HepG2 (cell line): ENCODE data around the gene CDH22. TPM values are rescaled to one million over a fixed set of nuclear protein-coding genes. Genes with fewer than 3 reads are reported as not detected.

Source experiments
- ATAC-seq: fragments of 200-7000 bp; cut with Tn5 transposase; 3 replicates; pipeline ENCODE4 v1.9.1; 2020; ENCODE audit warnings: mild to moderate bottlenecking, moderate library complexity
- BruUV-seq: library from RNA; stranded (reverse); fragments of 400-500 nt; replicated peaks from 2 replicates; lab custom pipeline; 2021; lab: Mats Ljungman, UMichigan
- CTCF ChIA-PET: fragments of 300-600 bp; formaldehyde crosslinking; extraction: SDS; loops from one replicate; lab custom pipeline; 2021; ENCODE audit warnings: low total read pairs, inconsistent platforms, low intra/inter-chr PET ratio; lab: Yijun Ruan, JAX
- POLR2A ChIA-PET: fragments of 350-600 bp; sonication (Branson Sonifier 250); formaldehyde crosslinking; loops from one replicate; lab custom pipeline; 2020; ENCODE audit warnings: antibody characterized with exemption, inconsistent platforms; lab: Yijun Ruan, JAX
- DNase-seq: peaks from one replicate; pipeline ENCODE4 v3.0.0-alpha.2; 2015; ENCODE audit warnings: low spot score
- FAIRE-seq: peaks from 3 replicates; lab custom pipeline; 2011; peaks lifted over from hg19 to GRCh38; lab: Jason Lieb, UNC
- H2AFZ ChIP-seq: one replicate; pipeline ENCODE4 v1.6.1; 2011; ENCODE audit warnings: low read length, inconsistent platforms
- H3K27ac ChIP-seq: fragments of 300-600 bp; 3 replicates; pipeline ENCODE4 v1.8.0; 2011; ENCODE audit warnings: mixed run types, mild to moderate bottlenecking, mixed read lengths, low read length, inconsistent platforms; ENCODE audit not compliant: insufficient read depth; ENCODE audit errors: extremely low read length
- H3K27me3 ChIP-seq, 2 experiments: fragments of 200-600 bp in 1 of 2; 2 replicates in 1 of 2; 3 replicates in 1 of 2; pipeline versions ENCODE4 v1.6.0 to v1.8.0; 2011; ENCODE audit warnings: low read length in 2 of 2, mild to moderate bottlenecking in 2 of 2, moderate library complexity in 2 of 2, inconsistent platforms in 1 of 2; ENCODE audit not compliant: insufficient read depth in 2 of 2, control insufficient read depth in 1 of 2
- H3K36me3 ChIP-seq, 2 experiments: fragments of 200-600 bp in 1 of 2; replicated peaks in 1 of 2; 2 replicates in 1 of 2; 3 replicates in 1 of 2; pipeline versions ENCODE4 v1.5.1 to v1.8.0; 2011; ENCODE audit warnings: low read length in 2 of 2, inconsistent platforms in 1 of 2; ENCODE audit not compliant: insufficient read depth in 2 of 2, control insufficient read depth in 1 of 2
- H3K4me1 ChIP-seq: 2 replicates; pipeline ENCODE4 v1.5.1; 2012; ENCODE audit warnings: low read length, inconsistent platforms; ENCODE audit not compliant: insufficient read depth
- H3K4me2 ChIP-seq: 2 replicates; pipeline ENCODE4 v1.6.0; 2011; ENCODE audit warnings: low read depth, low read length, inconsistent platforms
- H3K4me3 ChIP-seq, 3 experiments: fragments of 200-600 bp in 1 of 3; sonication (generic), shearing (Covaris generic) in 1 of 3; replicated peaks in 1 of 3; 2 replicates each; pipeline ENCODE4 v1.5.1; 2011 to 2016; ENCODE audit warnings: low read length in 3 of 3, inconsistent platforms in 2 of 3, low read depth in 2 of 3, mild to moderate bottlenecking in 2 of 3, control low read depth in 1 of 3, mixed read lengths in 1 of 3; ENCODE audit not compliant: insufficient read depth in 1 of 3
- H3K79me2 ChIP-seq: one replicate; pipeline ENCODE4 v1.6.1; 2011; ENCODE audit warnings: low read length, inconsistent platforms; ENCODE audit not compliant: insufficient read depth
- H3K9ac ChIP-seq: 2 replicates; pipeline ENCODE4 v1.6.0; 2011; ENCODE audit warnings: mild to moderate bottlenecking, low read depth, low read length, inconsistent platforms; ENCODE audit not compliant: insufficient read depth
- H3K9me3 ChIP-seq: 2 replicates; pipeline ENCODE4 v1.5.1; 2012; ENCODE audit warnings: mild to moderate bottlenecking, low read length
- H4K20me1 ChIP-seq: 2 replicates; pipeline ENCODE4 v1.6.0; 2011; ENCODE audit warnings: inconsistent platforms, mild to moderate bottlenecking, low read length, moderate library complexity; ENCODE audit not compliant: insufficient read depth
- ARID5B ChIP-seq: IDR thresholded peaks from 2 replicates; pipeline ENCODE4 v1.4.0; 2020; ENCODE audit warnings: mild to moderate bottlenecking, missing genetic modification reagents
- DMAP1 ChIP-seq: IDR thresholded peaks from 2 replicates; pipeline ENCODE4 v1.6.1; 2016
- FIP1L1 ChIP-seq: fragments of 200-400 bp; formaldehyde crosslinking; IDR thresholded peaks from 2 replicates; pipeline ENCODE4 v1.6.1; 2018; ENCODE audit warnings: low read depth, mild to moderate bottlenecking, low read length, moderate library complexity, borderline replicate concordance; ENCODE audit not compliant: insufficient read depth
- KDM2A ChIP-seq: sonication (generic); formaldehyde crosslinking; IDR thresholded peaks from 2 replicates; pipeline ENCODE4 v1.4.0; 2020; ENCODE audit warnings: low read depth, missing genetic modification reagents, borderline replicate concordance
- MATR3 ChIP-seq: sonication (generic); formaldehyde crosslinking; IDR thresholded peaks from 2 replicates; pipeline ENCODE4 v1.4.0; 2020; ENCODE audit warnings: missing genetic modification reagents
- POLR2AphosphoS2 ChIP-seq: IDR thresholded peaks from 2 replicates; pipeline ENCODE4 v1.6.1; 2011; ENCODE audit warnings: low read depth, low read length, improper control_type of control experiment
- PRMT3 ChIP-seq: sonication (generic); formaldehyde crosslinking; IDR thresholded peaks from 2 replicates; pipeline ENCODE4 v1.8.1; 2022; ENCODE audit warnings: low read depth, mild to moderate bottlenecking, moderate library complexity, missing genetic modification reagents, borderline replicate concordance
- ZNF256 ChIP-seq: sonication (generic); formaldehyde crosslinking; conservative IDR thresholded peaks from 2 replicates; pipeline ENCODE4 v1.4.0; 2020; ENCODE audit warnings: missing genetic modification reagents
- ZNF280B ChIP-seq: sonication (generic); formaldehyde crosslinking; IDR thresholded peaks from 2 replicates; pipeline ENCODE4 v1.5.0; 2020; ENCODE audit warnings: missing genetic modification reagents, mild to moderate bottlenecking, borderline replicate concordance
- ZNF816 ChIP-seq: sonication (generic); formaldehyde crosslinking; IDR thresholded peaks from 2 replicates; pipeline ENCODE4 v1.8.0; 2022; ENCODE audit warnings: missing genetic modification reagents, mild to moderate bottlenecking, borderline replicate concordance
- WGBS: methylation state at CpG from one replicate; pipeline ENCODE4 v1.1.6; 2017; ENCODE audit warnings: low lambda C conversion rate; 5-methylcytosine and 5-hydroxymethylcytosine counted together
- in situ Hi-C: cut with HindIII; loops from 2 replicates; pipeline ENCODE4 v1.10.0; 2017; ENCODE audit warnings: low pct_unique_long_range_greater_than_20kb; ENCODE audit not compliant: extremely low pct_ligation_motif_present
- intact Hi-C: fragments of 100-400 bp; cut with micrococcal nuclease; formaldehyde crosslinking; loops from one replicate; pipeline ENCODE4 v1.10.0; 2022; ENCODE audit not compliant: unreplicated experiment
- polyA plus RNA-seq, 8 experiments: library from polyadenylated mRNA; depleted of rRNA in 3 of 8; stranded (reverse) in 7 of 8; unstranded in 1 of 8; fragments of >200 nt; fragmentation: Illumina TruSeq in 4 of 8; extraction: Trizol in 4 of 8; gene quantifications; 2 replicates each; pipeline versions ENCODE4 v1.2.1 to v1.2.3, GENCODE V29; 2011 to 2016; ENCODE audit warnings: low read depth in 4 of 8, missing spikeins in 1 of 8, mixed read lengths in 1 of 8; ENCODE audit not compliant: insufficient read depth in 1 of 8
- total RNA-seq, 5 experiments: library from RNA; depleted of rRNA; stranded (reverse); fragments of >200 nt; fragmentation: Illumina TruSeq; extraction: Trizol; gene quantifications; 2 replicates each; pipeline ENCODE4 v1.2.3, GENCODE V29; 2016; ENCODE audit warnings: low read depth in 1 of 5

The CDH22 gene
- total and polyA plus RNA-seq, 2 of the 13 experiments (the other 11 are each of a cell fraction or from before 2014, with no cell fraction given) = not detected

GRCh38 chr20:46341074-46342009 lies 33.0 kb upstream of the CDH22 start:
- FAIRE-seq = no peak
- CTCF ChIA-PET = no interaction called here
- in situ Hi-C loops = no loop called here
- Histone ChIP-seq H3K27ac (no peak overlapping the region), H4K20me1 (no peaks in the 10 kb centered on the region), H3K9ac (no peak overlapping the region), H3K4me3 (no peak overlapping the region), H3K27me3 (peaks cover 10 to 56% of the 10 kb centered on the region in 2 experiments; a peak in 4 of 5 replicates), H3K4me2 (no peak overlapping the region), H2AFZ (no peak overlapping the region), H3K9me3 (no peaks in the 10 kb centered on the region), H3K36me3 (no peaks in the 10 kb centered on the region), H3K79me2 (no peaks in the 10 kb centered on the region), H3K4me1 (peaks cover 21% of the 10 kb centered on the region)
- intact Hi-C loops = no loop called here
- ATAC-seq = peak; percentile 11
- 0 out of 2 replicates have a peak, but pooled peaks have one; percentile 17 for TF ChIP-seq POLR2AphosphoS2
- TF ChIP-seq ZNF816 (CRISPR knock-in tag) = no peak
- TF ChIP-seq ZNF280B (CRISPR knock-in tag) = 0 out of 2 replicates have a peak, but pooled peaks have one; percentile 82
- TF ChIP-seq DMAP1 = no peak
- no peak for TF ChIP-seq PRMT3 (CRISPR knock-in tag)
- 0 out of 2 replicates have a peak, but pooled peaks have one; percentile 31 for TF ChIP-seq KDM2A (CRISPR knock-in tag)
- TF ChIP-seq FIP1L1 = no peak
- no peak for TF ChIP-seq ARID5B (CRISPR knock-in tag)
- TF ChIP-seq ZNF256 (CRISPR knock-in tag) = no peak
- TF ChIP-seq MATR3 (CRISPR knock-in tag) = 0 out of 2 replicates have a peak, but pooled peaks have one; percentile 76
- WGBS = 40% methylated on average over 24 of the region's 24 CpGs
- BruUV-seq = no TSS peak
- no peak for DNase-seq
- POLR2A ChIA-PET = interaction anchor here (3.3 kb wide), 1 partner anchor 23 kb away, joined by 13 read pairs; no protein-coding TSS in a partner anchor
